ENCODE data around the gene FOXO1.

Gene FOXO1

GRCh38 chr13:40515702-40516101 lies 150.7 kb downstream of the FOXO1 start:
- Mint-ChIP-seq H3K27me3 (no peaks in the 10 kb centered on the region), H3K9me3 (peaks cover 0 to 5% of the 10 kb centered on the region in 2 donors), H3K4me3 (no peak overlapping the region), H3K36me3 (peaks cover 3 to 6% of the 10 kb centered on the region in 2 donors), H3K4me1 (peaks cover 35 to 57% of the 10 kb centered on the region in 2 donors), H3K27ac (no peak overlapping the region)
- no peak for DNase-seq
- no peak for ATAC-seq (replicated peaks)

DNA sequence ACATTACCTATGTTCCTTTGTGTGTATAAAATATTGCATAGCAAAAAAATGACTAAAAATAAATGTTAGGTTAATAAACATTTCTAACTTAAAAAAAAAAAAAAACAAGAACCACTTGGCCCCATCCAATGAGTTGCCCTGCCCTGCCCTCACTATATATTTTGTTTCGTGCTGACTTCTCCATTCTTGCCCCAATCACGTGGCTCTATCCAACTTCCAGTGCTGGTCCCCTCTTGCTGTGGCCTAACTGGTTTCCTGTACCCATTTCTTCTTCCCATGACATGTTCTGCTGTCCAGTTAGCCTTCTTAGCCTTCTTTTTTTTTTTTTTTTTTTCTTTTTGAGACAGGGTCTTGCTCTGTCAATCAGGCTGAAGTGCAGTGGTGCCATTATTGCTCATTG lies 151.6 kb downstream of the FOXO1 start:
- no peak for DNase-seq
- no peak for ATAC-seq (replicated peaks)
- Mint-ChIP-seq H3K4me1 (peaks cover 33 to 57% of the 10 kb centered on the region in 2 donors), H3K27me3 (no peaks in the 10 kb centered on the region), H3K27ac (no peak overlapping the region), H3K36me3 (peaks cover 0 to 7% of the 10 kb centered on the region in 2 donors), H3K4me3 (no peak overlapping the region), H3K9me3 (peaks cover 0 to 5% of the 10 kb centered on the region in 2 donors)

- Mint-ChIP-seq H3K4me3 (no peak overlapping the region), H3K27me3 (no peaks in the 10 kb centered on the region), H3K27ac (no peak overlapping the region), H3K4me1 (peaks cover 16 to 38% of the 10 kb centered on the region in 2 donors), H3K36me3 (peaks cover 0 to 6% of the 10 kb centered on the region in 2 donors), H3K9me3 (peaks cover 0 to 3% of the 10 kb centered on the region in 2 donors)
- DNase-seq (no peak), ATAC-seq (replicated peaks) (no peak)
Observed at GRCh38 chr13:40509876-40510275, 156.6 kb downstream of the FOXO1 start.

GRCh38 chr13:40508767-40509342 lies 157.6 kb downstream of the FOXO1 start:
- no peaks in the 10 kb centered on the region for H3K27me3 Mint-ChIP-seq
- no peak for DNase-seq
- no peak for ATAC-seq (replicated peaks)
- H3K4me1 Mint-ChIP-seq: peaks cover 21 to 47% of the 10 kb centered on the region in 2 donors
- no peak overlapping the region for H3K4me3 Mint-ChIP-seq
- peaks cover 0 to 2% of the 10 kb centered on the region in 2 donors for H3K9me3 Mint-ChIP-seq
- H3K27ac Mint-ChIP-seq: no peak overlapping the region
- peaks cover 2 to 4% of the 10 kb centered on the region in 2 donors for H3K36me3 Mint-ChIP-seq

- peaks cover 17 to 44% of the 10 kb centered on the region in 2 donors for H3K4me1 Mint-ChIP-seq
- ATAC-seq (replicated peaks): no peak
- no peaks in the 10 kb centered on the region for H3K27me3 Mint-ChIP-seq
- no peak for DNase-seq
- H3K27ac Mint-ChIP-seq: no peak overlapping the region
- H3K9me3 Mint-ChIP-seq: peaks cover 0 to 2% of the 10 kb centered on the region in 2 donors
- no peak overlapping the region for H3K4me3 Mint-ChIP-seq
- peaks cover 2 to 4% of the 10 kb centered on the region in 2 donors for H3K36me3 Mint-ChIP-seq
Observed at GRCh38 chr13:40508127-40508526, 158.3 kb downstream of the FOXO1 start.

DNA sequence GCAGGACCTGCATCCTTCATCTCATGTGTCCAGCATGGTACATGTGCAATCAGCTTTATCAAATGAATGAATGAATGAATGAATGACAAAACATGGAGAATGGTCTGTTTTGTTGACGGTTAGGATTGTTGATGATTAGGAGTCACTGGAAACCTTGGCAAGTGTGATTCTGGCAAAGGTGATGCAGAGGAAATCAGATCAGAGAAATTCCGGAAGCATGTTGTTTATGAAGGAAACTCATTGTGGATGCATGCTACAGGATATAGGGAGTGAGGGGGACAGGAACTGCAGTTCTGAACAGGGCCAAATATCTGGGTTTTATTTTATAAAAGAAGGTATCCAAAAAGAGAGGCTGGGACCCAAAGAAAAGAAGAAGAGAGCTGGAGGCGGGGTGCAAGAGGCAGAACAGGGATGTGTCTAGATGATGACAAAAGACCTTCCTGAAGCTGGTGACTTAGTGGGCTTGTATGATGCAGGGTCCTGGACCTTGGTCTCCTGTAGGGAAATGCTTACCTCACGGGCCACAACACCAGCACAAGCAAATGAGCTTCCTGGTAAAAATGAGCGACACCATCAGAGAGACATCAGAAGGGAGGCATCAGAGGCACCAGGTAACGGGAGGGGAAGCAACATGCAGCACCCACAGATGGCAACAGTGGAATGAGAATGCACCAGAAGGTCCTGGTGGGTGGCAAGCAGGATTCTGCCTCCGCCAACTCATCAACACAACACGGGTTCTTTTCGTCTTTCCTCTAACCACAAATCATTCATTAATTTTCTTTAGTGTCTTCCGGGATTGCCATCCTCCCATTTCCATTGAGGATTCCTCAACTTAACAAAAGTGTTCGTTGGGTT lies 159.6 kb downstream of the FOXO1 start:
- H3K4me3 Mint-ChIP-seq: no peak overlapping the region
- peaks cover 2 to 4% of the 10 kb centered on the region in 2 donors for H3K36me3 Mint-ChIP-seq
- DNase-seq (no peak), ATAC-seq (replicated peaks) (no peak)
- peaks cover 0 to 2% of the 10 kb centered on the region in 2 donors for H3K9me3 Mint-ChIP-seq
- no peaks in the 10 kb centered on the region for H3K27me3 Mint-ChIP-seq
- peaks cover 11 to 31% of the 10 kb centered on the region in 2 donors for H3K4me1 Mint-ChIP-seq
- no peak overlapping the region for H3K27ac Mint-ChIP-seq

All from stimulated activated naive B cell treated with anti-CD40 and anti-IgM and Interleukin-4, amounts not matched to agents 10 μg/mL and 1 μg/mL and 100 μg/mL, for 72 hours (primary cell).